HepG2 (cell line): Measurements from ENCODE around the gene RUVBL1. TPM values are rescaled to one million over a fixed set of nuclear protein-coding genes. Genes with fewer than 3 reads are reported as not detected.

Source experiments
- ADNP ChIP-seq: sonication (generic); formaldehyde crosslinking; IDR thresholded peaks from 2 replicates; pipeline ENCODE4 v1.4.0; 2020; ENCODE audit warnings: missing genetic modification reagents
- AHDC1 ChIP-seq: sonication (generic); formaldehyde crosslinking; IDR thresholded peaks from 2 replicates; pipeline ENCODE4 v1.5.1; 2020; ENCODE audit warnings: mild to moderate bottlenecking, missing genetic modification reagents, borderline replicate concordance
- ARNT2 ChIP-seq: sonication (generic); formaldehyde crosslinking; IDR thresholded peaks from 2 replicates; pipeline ENCODE4 v1.8.0; 2022; ENCODE audit warnings: mild to moderate bottlenecking, low read depth, missing genetic modification reagents, moderate library complexity
- ATF1 ChIP-seq: IDR thresholded peaks from 2 replicates; pipeline ENCODE4 v1.6.1; 2016; ENCODE audit warnings: mild to moderate bottlenecking, control low read depth
- BORCS8-MEF2B ChIP-seq: sonication (generic); formaldehyde crosslinking; IDR thresholded peaks from 2 replicates; pipeline ENCODE4 v1.8.0; 2022; ENCODE audit warnings: mild to moderate bottlenecking, missing genetic modification reagents
- CBFB ChIP-seq: sonication (generic); formaldehyde crosslinking; IDR thresholded peaks from 2 replicates; pipeline ENCODE4 v1.4.0; 2020; ENCODE audit warnings: missing genetic modification reagents
- KDM1A ChIP-seq: IDR thresholded peaks from 2 replicates; pipeline ENCODE4 v1.6.1; 2016; ENCODE audit warnings: missing compliant biosample characterization
- MLXIP ChIP-seq: sonication (generic); formaldehyde crosslinking; IDR thresholded peaks from 2 replicates; pipeline ENCODE4 v1.9.0; 2021; ENCODE audit warnings: missing genetic modification reagents, borderline replicate concordance
- POLR2AphosphoS2 ChIP-seq: IDR thresholded peaks from 2 replicates; pipeline ENCODE4 v1.6.1; 2011; ENCODE audit warnings: low read depth, low read length, improper control_type of control experiment
- RNF2 ChIP-seq: fragments of 450-650 bp; conservative IDR thresholded peaks from 2 replicates; pipeline ENCODE4 v1.6.1; 2016; ENCODE audit warnings: low read depth
- SCMH1 ChIP-seq: sonication (generic); formaldehyde crosslinking; IDR thresholded peaks from 2 replicates; pipeline ENCODE4 v1.9.0; 2021; ENCODE audit warnings: missing genetic modification reagents, mild to moderate bottlenecking, borderline replicate concordance
- TOE1 ChIP-seq: sonication (generic); formaldehyde crosslinking; IDR thresholded peaks from 2 replicates; pipeline ENCODE4 v1.4.0; 2020; ENCODE audit warnings: mild to moderate bottlenecking, missing genetic modification reagents
- ZNF230 ChIP-seq: sonication (generic); formaldehyde crosslinking; IDR thresholded peaks from 2 replicates; pipeline ENCODE4 v1.4.0; 2020; ENCODE audit warnings: mild to moderate bottlenecking, missing genetic modification reagents
- ZNF367 ChIP-seq: sonication (generic); formaldehyde crosslinking; IDR thresholded peaks from 2 replicates; pipeline ENCODE4 v1.4.0; 2020; ENCODE audit warnings: missing genetic modification reagents, borderline replicate concordance
- ZNF574 ChIP-seq: sonication (generic); formaldehyde crosslinking; IDR thresholded peaks from 2 replicates; pipeline ENCODE4 v1.4.0; 2020; ENCODE audit warnings: missing genetic modification reagents
- ZNF660 ChIP-seq: sonication (generic); formaldehyde crosslinking; IDR thresholded peaks from 2 replicates; pipeline ENCODE4 v1.5.1; 2020; ENCODE audit warnings: mild to moderate bottlenecking, low read depth, missing genetic modification reagents, borderline replicate concordance
- ZNF772 ChIP-seq: sonication (generic); formaldehyde crosslinking; IDR thresholded peaks from 2 replicates; pipeline ENCODE4 v1.5.0; 2020; ENCODE audit warnings: mild to moderate bottlenecking, missing genetic modification reagents
- ZNF776 ChIP-seq: sonication (generic); formaldehyde crosslinking; IDR thresholded peaks from 2 replicates; pipeline ENCODE4 v1.4.0; 2020; ENCODE audit warnings: mild to moderate bottlenecking, missing genetic modification reagents
- ZNF780A ChIP-seq: sonication (generic); formaldehyde crosslinking; IDR thresholded peaks from 2 replicates; pipeline ENCODE4 v1.8.0; 2022; ENCODE audit warnings: mild to moderate bottlenecking, missing genetic modification reagents, moderate library complexity
- polyA plus RNA-seq, 8 experiments: library from polyadenylated mRNA; depleted of rRNA in 3 of 8; stranded (reverse) in 7 of 8; unstranded in 1 of 8; fragments of >200 nt; fragmentation: Illumina TruSeq in 4 of 8; extraction: Trizol in 4 of 8; gene quantifications; 2 replicates each; pipeline versions ENCODE4 v1.2.1 to v1.2.3, GENCODE V29; 2011 to 2016; ENCODE audit warnings: low read depth in 4 of 8, missing spikeins in 1 of 8, mixed read lengths in 1 of 8; ENCODE audit not compliant: insufficient read depth in 1 of 8
- total RNA-seq, 5 experiments: library from RNA; depleted of rRNA; stranded (reverse); fragments of >200 nt; fragmentation: Illumina TruSeq; extraction: Trizol; gene quantifications; 2 replicates each; pipeline ENCODE4 v1.2.3, GENCODE V29; 2016; ENCODE audit warnings: low read depth in 1 of 5

The RUVBL1 gene
- total and polyA plus RNA-seq, 2 of the 13 experiments (the other 11 are each of a cell fraction or from before 2014, with no cell fraction given): 32.7 to 86.3 TPM

- TF ChIP-seq TOE1 (CRISPR knock-in tag) (no peak), ZNF780A (no peak), RNF2 (no peak), ZNF230 (CRISPR knock-in tag) (0 out of 2 replicates have a peak, but pooled peaks have one; percentile 34), ZNF574 (CRISPR knock-in tag) (peak; percentile 67; the same call in 1 of the 2 replicates), SCMH1 (no peak), ZNF776 (CRISPR knock-in tag) (no peak), CBFB (peak; percentile 77), AHDC1 (CRISPR knock-in tag) (peak; percentile 72; the same call in 1 of the 2 replicates), ATF1 (CRISPR knock-in tag) (0 out of 2 replicates have a peak, but pooled peaks have one; percentile 52), ARNT2 (CRISPR knock-in tag) (peak; percentile 41; the same call in 1 of the 2 replicates), ZNF772 (CRISPR knock-in tag) (peak; percentile 59; the same call in 1 of the 2 replicates), POLR2AphosphoS2 (no peak; the same call in 1 of the 2 replicates), MLXIP (CRISPR knock-in tag) (no peak), KDM1A (CRISPR knock-in tag) (peak; percentile 42; the same call in 1 of the 2 replicates), ZNF367 (CRISPR knock-in tag) (no peak), ADNP (CRISPR knock-in tag) (no peak), BORCS8-MEF2B (CRISPR knock-in tag) (no peak), ZNF660 (CRISPR knock-in tag) (no peak)
These were observed 44.5 kb upstream of the RUVBL1 start (continued) for GRCh38 chr3:128167973-128168674.
